Mesendoderm (in vitro differentiated cells): ENCODE data around the gene MAMSTR.

ENCODE experiments used
- DNase-seq: peaks from one replicate; pipeline ENCODE4 v3.0.0; 2013
- H2AK5ac ChIP-seq: 2 replicates; pipeline ENCODE4 v1.6.1; 2013; ENCODE audit warnings: low read length, inconsistent platforms
- H2BK120ac ChIP-seq: 2 replicates; pipeline ENCODE4 v1.6.1; 2013; ENCODE audit warnings: low read depth, mild to moderate bottlenecking, low read length, moderate library complexity, mixed read lengths
- H2BK15ac ChIP-seq: replicated peaks from 2 replicates; pipeline ENCODE4 v1.6.1; 2013; ENCODE audit warnings: low read depth, mild to moderate bottlenecking, moderate library complexity
- H2BK5ac ChIP-seq: 2 replicates; pipeline ENCODE4 v1.6.1; 2013; ENCODE audit warnings: low read length, inconsistent platforms
- H3K18ac ChIP-seq: 2 replicates; pipeline ENCODE4 v1.6.1; 2013; ENCODE audit warnings: mild to moderate bottlenecking, low read length, mixed read lengths
- H3K23ac ChIP-seq: one replicate; pipeline ENCODE4 v1.6.1; 2013; ENCODE audit warnings: low read length
- H3K27ac ChIP-seq: 2 replicates; pipeline ENCODE4 v1.5.1; 2013; ENCODE audit warnings: low read depth, mild to moderate bottlenecking, inconsistent platforms, low read length, moderate library complexity
- H3K27me3 ChIP-seq: 2 replicates; pipeline ENCODE4 v1.6.1; 2013; ENCODE audit warnings: low read length, control low read depth, mild to moderate bottlenecking, inconsistent platforms; ENCODE audit not compliant: insufficient read depth, poor library complexity
- H3K36me3 ChIP-seq: 2 replicates; pipeline ENCODE4 v1.6.1; 2013; ENCODE audit warnings: low read length, inconsistent platforms; ENCODE audit not compliant: control insufficient read depth, insufficient read depth
- H3K4ac ChIP-seq: one replicate; pipeline ENCODE4 v1.6.1; 2013; ENCODE audit warnings: low read depth, mild to moderate bottlenecking, low read length, moderate library complexity
- H3K4me1 ChIP-seq: 2 replicates; pipeline ENCODE4 v1.6.1; 2013; ENCODE audit warnings: low read depth, low read length, inconsistent platforms; ENCODE audit not compliant: control insufficient read depth
- H3K4me2 ChIP-seq: 2 replicates; pipeline ENCODE4 v1.6.1; 2013; ENCODE audit warnings: low read length
- H3K4me3 ChIP-seq: 2 replicates; pipeline ENCODE4 v1.5.1; 2013; ENCODE audit warnings: mild to moderate bottlenecking, low read length
- H3K56ac ChIP-seq: one replicate; pipeline ENCODE4 v1.6.1; 2013; ENCODE audit warnings: low read length
- H3K79me1 ChIP-seq: 2 replicates; pipeline ENCODE4 v1.6.1; 2013; ENCODE audit warnings: low read length, inconsistent platforms
- H3K79me2 ChIP-seq: 2 replicates; pipeline ENCODE4 v1.6.1; 2013; ENCODE audit warnings: mild to moderate bottlenecking, low read length; ENCODE audit not compliant: control insufficient read depth, insufficient read depth
- H3K9ac ChIP-seq: 2 replicates; pipeline ENCODE4 v1.6.1; 2013; ENCODE audit warnings: low read length, inconsistent platforms
- H4K5ac ChIP-seq: one replicate; pipeline ENCODE4 v1.6.1; 2013; ENCODE audit warnings: low read length
- H4K8ac ChIP-seq: one replicate; pipeline ENCODE4 v1.6.1; 2013; ENCODE audit warnings: low read depth, mild to moderate bottlenecking, control low read depth, low read length, moderate library complexity
- WGBS: extraction: QIAGEN DNeasy Blood & Tissue Kit; methylation state at CpG from one replicate; pipeline ENCODE4 v1.1.7; 2013; ENCODE audit warnings: low lambda C conversion rate, missing lambda C conversion rate; ENCODE audit not compliant: insufficient coverage; ENCODE audit errors: extremely low coverage; 5-methylcytosine and 5-hydroxymethylcytosine counted together

Gene MAMSTR

DNA sequence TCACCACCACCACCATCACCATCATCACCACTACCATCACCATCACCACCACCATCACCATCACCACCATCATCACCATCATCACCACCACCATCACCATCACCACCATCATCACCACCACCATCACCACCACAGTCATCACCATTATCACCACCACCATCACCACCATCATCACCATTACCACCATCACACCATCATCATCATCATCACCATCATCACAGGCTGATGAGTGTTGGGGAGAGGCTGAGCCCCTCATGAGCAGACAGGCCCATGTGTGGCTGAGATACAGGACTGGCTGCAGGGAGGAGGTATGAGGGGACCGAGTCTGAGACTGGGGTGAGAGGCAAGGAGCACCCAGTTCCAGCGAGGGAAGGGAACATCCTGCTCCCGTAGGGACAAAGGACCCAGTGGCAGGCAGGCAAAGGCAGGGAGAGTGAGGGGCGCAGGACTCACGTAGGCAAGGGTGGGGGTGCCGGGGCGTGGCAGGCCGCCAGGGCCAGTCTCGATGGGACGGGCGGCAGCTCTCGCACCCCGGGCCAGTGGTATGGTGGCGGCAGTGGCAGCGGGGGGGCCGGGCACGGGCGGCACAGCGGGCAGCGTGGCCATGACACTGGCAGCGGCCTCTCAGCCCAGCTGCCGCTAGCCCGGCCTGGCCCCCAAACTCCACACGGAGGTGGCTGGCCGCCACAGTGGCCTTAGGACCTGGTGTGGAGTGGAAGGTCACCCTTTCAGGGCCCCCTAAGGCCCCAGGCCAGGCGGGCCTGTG is 49.4 kb downstream of the MAMSTR start:
- Histone ChIP-seq H2BK5ac (no peak overlapping the region), H3K79me1 (no peaks in the 10 kb centered on the region), H3K4ac (no peak overlapping the region), H3K4me2 (no peak overlapping the region), H4K8ac (no peak overlapping the region), H3K9ac (no peak overlapping the region), H3K18ac (no peak overlapping the region), H3K4me1 (no peaks in the 10 kb centered on the region), H3K4me3 (no peak overlapping the region), H3K27me3 (no peaks in the 10 kb centered on the region), H3K56ac (no peak overlapping the region), H3K79me2 (no peaks in the 10 kb centered on the region), H2BK120ac (no peak overlapping the region), H3K27ac (no peak overlapping the region), H3K23ac (no peak overlapping the region), H3K36me3 (no peaks in the 10 kb centered on the region), H4K5ac (no peak overlapping the region), H2AK5ac (no peak overlapping the region), H2BK15ac (no peak overlapping the region)
- no peak for DNase-seq
- no CpG with 5 or more reads among the region's 26 CpGs for WGBS

GRCh38 chr19:48668761-48669160 is 50.8 kb downstream of the MAMSTR start:
- Histone ChIP-seq H3K56ac (no peak overlapping the region), H3K4me1 (no peaks in the 10 kb centered on the region), H4K8ac (no peak overlapping the region), H3K79me1 (no peaks in the 10 kb centered on the region), H4K5ac (no peak overlapping the region), H3K4me2 (no peak overlapping the region), H3K27ac (no peak overlapping the region), H2AK5ac (no peak overlapping the region), H3K79me2 (no peaks in the 10 kb centered on the region), H3K23ac (no peak overlapping the region), H2BK120ac (no peak overlapping the region), H2BK5ac (no peak overlapping the region), H2BK15ac (no peak overlapping the region), H3K27me3 (no peaks in the 10 kb centered on the region), H3K18ac (no peak overlapping the region), H3K4ac (no peak overlapping the region), H3K4me3 (no peak overlapping the region), H3K36me3 (no peaks in the 10 kb centered on the region), H3K9ac (no peak overlapping the region)
- DNase-seq: no peak
- no CpG with 5 or more reads among the region's 2 CpGs for WGBS

GRCh38 chr19:48668332-48668731 is 51.2 kb downstream of the MAMSTR start:
- no peak overlapping the region for H2BK5ac ChIP-seq
- H3K18ac ChIP-seq: no peak overlapping the region
- no peaks in the 10 kb centered on the region for H3K79me1 ChIP-seq
- H4K8ac ChIP-seq: no peak overlapping the region
- WGBS: no CpG with 5 or more reads among the region's 3 CpGs
- H2BK15ac ChIP-seq: no peak overlapping the region
- no peaks in the 10 kb centered on the region for H3K4me1 ChIP-seq
- no peak overlapping the region for H2AK5ac ChIP-seq
- no peaks in the 10 kb centered on the region for H3K36me3 ChIP-seq
- H4K5ac ChIP-seq: no peak overlapping the region
- H3K9ac ChIP-seq: no peak overlapping the region
- no peak overlapping the region for H2BK120ac ChIP-seq
- H3K56ac ChIP-seq: no peak overlapping the region
- no peak overlapping the region for H3K4me2 ChIP-seq
- no peak overlapping the region for H3K23ac ChIP-seq
- H3K27me3 ChIP-seq: no peaks in the 10 kb centered on the region
- no peaks in the 10 kb centered on the region for H3K79me2 ChIP-seq
- no peak for DNase-seq
- H3K27ac ChIP-seq: no peak overlapping the region
- no peak overlapping the region for H3K4ac ChIP-seq
- no peak overlapping the region for H3K4me3 ChIP-seq

DNA sequence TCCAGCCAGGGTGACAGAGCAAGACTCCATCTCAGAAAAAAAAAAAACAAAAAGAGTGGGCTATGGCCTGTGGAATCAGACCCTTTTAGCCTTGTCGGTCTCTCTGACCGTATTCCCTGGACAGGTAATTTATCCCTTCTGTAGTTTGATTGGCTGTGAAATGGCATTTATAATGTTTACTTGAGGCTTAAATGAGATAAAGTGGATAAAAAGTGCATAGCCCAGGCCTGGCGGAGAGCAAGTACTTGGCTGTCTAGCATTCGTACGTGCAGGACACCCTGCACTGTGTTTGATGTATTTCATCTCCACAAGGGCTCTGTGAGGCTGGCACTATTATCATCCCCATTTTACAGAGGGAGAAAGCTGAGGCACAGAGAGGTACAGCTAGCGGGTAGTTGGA is 53.7 kb downstream of the MAMSTR start:
- Histone ChIP-seq H2BK120ac (no peak overlapping the region), H3K4ac (no peak overlapping the region), H3K36me3 (no peaks in the 10 kb centered on the region), H3K4me1 (no peaks in the 10 kb centered on the region), H3K4me3 (no peak overlapping the region), H3K4me2 (no peak overlapping the region), H3K27ac (no peak overlapping the region), H3K9ac (no peak overlapping the region), H2AK5ac (no peak overlapping the region), H2BK5ac (no peak overlapping the region), H3K56ac (no peak overlapping the region), H4K5ac (no peak overlapping the region), H3K79me2 (no peaks in the 10 kb centered on the region), H2BK15ac (no peak overlapping the region), H3K23ac (no peak overlapping the region), H4K8ac (no peak overlapping the region), H3K18ac (no peak overlapping the region), H3K79me1 (no peaks in the 10 kb centered on the region), H3K27me3 (no peaks in the 10 kb centered on the region)
- no CpG with 5 or more reads among the region's 6 CpGs for WGBS
- no peak for DNase-seq

GRCh38 chr19:48664476-48664875 is 55.0 kb downstream of the MAMSTR start:
- Histone ChIP-seq H3K56ac (no peak overlapping the region), H3K79me2 (no peaks in the 10 kb centered on the region), H3K4me2 (no peak overlapping the region), H2BK15ac (no peak overlapping the region), H3K27me3 (no peaks in the 10 kb centered on the region), H3K4me3 (no peak overlapping the region), H3K27ac (no peak overlapping the region), H2AK5ac (no peak overlapping the region), H4K5ac (no peak overlapping the region), H2BK120ac (no peak overlapping the region), H3K4ac (no peak overlapping the region), H3K36me3 (no peaks in the 10 kb centered on the region), H3K18ac (no peak overlapping the region), H3K9ac (no peak overlapping the region), H3K23ac (no peak overlapping the region), H3K4me1 (no peaks in the 10 kb centered on the region), H3K79me1 (no peaks in the 10 kb centered on the region), H4K8ac (no peak overlapping the region), H2BK5ac (no peak overlapping the region)
- no peak for DNase-seq
- WGBS: no CpG with 5 or more reads among the region's 14 CpGs

DNA sequence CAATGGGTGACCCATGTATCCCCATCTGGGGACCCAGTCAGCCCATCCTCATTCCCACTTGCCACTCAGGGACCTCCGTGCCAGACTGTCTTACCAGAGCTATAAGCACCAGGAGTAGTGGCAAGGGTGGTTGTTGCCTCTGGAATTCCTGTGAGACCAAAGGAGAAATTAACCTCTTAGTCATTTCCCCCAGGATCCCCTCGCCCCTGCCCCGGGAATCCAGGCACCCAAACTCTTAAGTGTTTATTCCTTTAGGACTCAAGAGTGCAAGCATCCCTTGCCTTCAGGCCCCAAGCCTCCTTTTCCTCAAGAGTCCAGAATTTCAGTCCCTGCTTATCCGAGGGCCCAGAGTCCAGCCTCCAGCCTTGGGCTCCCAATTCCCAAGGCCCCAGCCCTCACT is 55.9 kb downstream of the MAMSTR start:
- Histone ChIP-seq H3K18ac (no peak overlapping the region), H3K36me3 (no peaks in the 10 kb centered on the region), H3K79me2 (no peaks in the 10 kb centered on the region), H3K56ac (no peak overlapping the region), H3K4ac (no peak overlapping the region), H3K27ac (no peak overlapping the region), H3K27me3 (no peaks in the 10 kb centered on the region), H2AK5ac (no peak overlapping the region), H4K8ac (no peak overlapping the region), H3K4me1 (no peaks in the 10 kb centered on the region), H3K79me1 (no peaks in the 10 kb centered on the region), H3K4me2 (no peak overlapping the region), H3K4me3 (no peak overlapping the region), H3K23ac (no peak overlapping the region), H4K5ac (no peak overlapping the region), H2BK15ac (no peak overlapping the region), H2BK5ac (no peak overlapping the region), H3K9ac (no peak overlapping the region), H2BK120ac (no peak overlapping the region)
- no peak for DNase-seq
- no CpG with 5 or more reads among the region's 4 CpGs for WGBS
